Chondrocyte (in vitro differentiated cells): Measurements from ENCODE around the gene LRMDA. TPM values are rescaled to one million over a fixed set of nuclear protein-coding genes. Genes with fewer than 3 reads are reported as not detected.

ENCODE experiments used
- DNase-seq: peaks from one replicate; pipeline ENCODE4 v3.0.0; 2021; ENCODE audit warnings: mixed read lengths, low spot score
- H3K27ac Mint-ChIP-seq: one replicate; pipeline ENCODE4 v1.8.0; 2021; ENCODE audit warnings: mild to moderate bottlenecking, moderate library complexity, mixed read lengths; ENCODE audit not compliant: unreplicated experiment
- H3K27me3 Mint-ChIP-seq: 2 replicates; pipeline ENCODE4 v1.8.0; 2021; ENCODE audit warnings: low read depth, mixed read lengths
- H3K36me3 Mint-ChIP-seq: 2 replicates; pipeline ENCODE4 v1.8.0; 2021; ENCODE audit warnings: low read depth, mixed read lengths
- H3K4me1 Mint-ChIP-seq: 2 replicates; pipeline ENCODE4 v1.8.0; 2021; ENCODE audit warnings: low read depth, mild to moderate bottlenecking, mixed read lengths
- H3K4me3 Mint-ChIP-seq: one replicate; pipeline ENCODE4 v1.8.0; 2021; ENCODE audit warnings: mild to moderate bottlenecking, moderate library complexity, mixed read lengths; ENCODE audit not compliant: unreplicated experiment
- H3K9me3 Mint-ChIP-seq: 2 replicates; pipeline ENCODE4 v1.8.0; 2021; ENCODE audit warnings: low read depth, mixed read lengths
- total RNA-seq: library from RNA; stranded (reverse); gene quantifications from 3 replicates; pipeline ENCODE4 v1.2.1, GENCODE V29; 2021
- TF ChIP-seq, protein P1 (sequence below): fragments of 200-600 bp; sonication (generic); IDR thresholded peaks from 2 replicates; pipeline ENCODE4 v1.5.0; 2021; ENCODE audit warnings: antibody characterized with exemption, mild to moderate bottlenecking, moderate library complexity

Gene LRMDA
- total RNA-seq, 1 donor from 2014 or later: 2.8 TPM

GRCh38 chr10:75612904-75613684, 181.7 kb downstream of the LRMDA start:
- DNase-seq: no peak
- Mint-ChIP-seq H3K36me3 (no peaks in the 10 kb centered on the region), H3K9me3 (no peaks in the 10 kb centered on the region), H3K4me3 (no peak overlapping the region), H3K4me1 (peaks cover 11% of the 10 kb centered on the region), H3K27ac (no peak overlapping the region), H3K27me3 (peaks cover 17% of the 10 kb centered on the region)
- TF ChIP-seq, protein P1, sequence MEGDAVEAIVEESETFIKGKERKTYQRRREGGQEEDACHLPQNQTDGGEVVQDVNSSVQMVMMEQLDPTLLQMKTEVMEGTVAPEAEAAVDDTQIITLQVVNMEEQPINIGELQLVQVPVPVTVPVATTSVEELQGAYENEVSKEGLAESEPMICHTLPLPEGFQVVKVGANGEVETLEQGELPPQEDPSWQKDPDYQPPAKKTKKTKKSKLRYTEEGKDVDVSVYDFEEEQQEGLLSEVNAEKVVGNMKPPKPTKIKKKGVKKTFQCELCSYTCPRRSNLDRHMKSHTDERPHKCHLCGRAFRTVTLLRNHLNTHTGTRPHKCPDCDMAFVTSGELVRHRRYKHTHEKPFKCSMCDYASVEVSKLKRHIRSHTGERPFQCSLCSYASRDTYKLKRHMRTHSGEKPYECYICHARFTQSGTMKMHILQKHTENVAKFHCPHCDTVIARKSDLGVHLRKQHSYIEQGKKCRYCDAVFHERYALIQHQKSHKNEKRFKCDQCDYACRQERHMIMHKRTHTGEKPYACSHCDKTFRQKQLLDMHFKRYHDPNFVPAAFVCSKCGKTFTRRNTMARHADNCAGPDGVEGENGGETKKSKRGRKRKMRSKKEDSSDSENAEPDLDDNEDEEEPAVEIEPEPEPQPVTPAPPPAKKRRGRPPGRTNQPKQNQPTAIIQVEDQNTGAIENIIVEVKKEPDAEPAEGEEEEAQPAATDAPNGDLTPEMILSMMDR: no peak

DNA sequence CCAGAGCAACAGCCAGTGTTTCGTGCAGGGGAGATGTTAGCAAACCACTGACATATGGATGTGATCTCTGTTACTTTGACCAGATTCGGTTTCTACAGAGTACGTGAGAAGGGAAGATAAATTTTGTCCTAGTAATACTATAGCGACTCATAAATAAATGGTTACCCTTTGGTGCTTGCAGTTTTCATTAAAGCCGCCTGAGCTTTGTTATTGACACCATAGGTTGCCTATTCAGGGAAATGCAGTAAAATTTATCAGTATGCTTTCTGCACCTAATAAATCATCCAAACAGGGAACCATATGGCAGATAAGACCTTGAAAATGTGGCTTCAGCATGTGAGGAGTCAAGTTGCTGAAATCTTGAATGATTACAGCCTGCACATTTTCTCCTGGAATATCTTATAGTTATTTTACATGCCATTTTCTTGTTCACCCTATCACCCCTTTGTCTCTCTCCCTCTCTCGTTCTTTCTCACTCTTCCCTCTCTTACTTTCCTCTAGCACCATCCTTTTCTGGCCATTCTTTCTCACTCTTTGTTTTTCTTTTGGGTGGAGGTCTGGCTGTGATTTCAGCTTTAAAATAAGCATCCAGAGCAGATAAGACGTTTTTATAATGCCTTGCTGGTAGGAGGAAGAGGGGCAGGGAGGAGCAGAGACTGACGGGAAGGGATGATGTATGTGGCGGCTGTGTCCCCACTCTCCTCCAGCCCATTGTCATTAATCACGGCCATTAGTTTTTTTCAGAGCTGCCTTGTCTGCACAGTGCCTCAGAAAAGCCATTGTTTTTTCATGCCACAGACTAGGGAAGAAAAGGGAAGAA, 182.5 kb downstream of the LRMDA start:
- peaks cover 17% of the 10 kb centered on the region for H3K27me3 Mint-ChIP-seq
- H3K36me3 Mint-ChIP-seq: no peaks in the 10 kb centered on the region
- no peak overlapping the region for H3K27ac Mint-ChIP-seq
- H3K4me1 Mint-ChIP-seq: peaks cover 11% of the 10 kb centered on the region
- no peaks in the 10 kb centered on the region for H3K9me3 Mint-ChIP-seq
- H3K4me3 Mint-ChIP-seq: peak overlapping the region; percentile 4
- TF ChIP-seq, protein P1: no peak
- no peak for DNase-seq

DNA sequence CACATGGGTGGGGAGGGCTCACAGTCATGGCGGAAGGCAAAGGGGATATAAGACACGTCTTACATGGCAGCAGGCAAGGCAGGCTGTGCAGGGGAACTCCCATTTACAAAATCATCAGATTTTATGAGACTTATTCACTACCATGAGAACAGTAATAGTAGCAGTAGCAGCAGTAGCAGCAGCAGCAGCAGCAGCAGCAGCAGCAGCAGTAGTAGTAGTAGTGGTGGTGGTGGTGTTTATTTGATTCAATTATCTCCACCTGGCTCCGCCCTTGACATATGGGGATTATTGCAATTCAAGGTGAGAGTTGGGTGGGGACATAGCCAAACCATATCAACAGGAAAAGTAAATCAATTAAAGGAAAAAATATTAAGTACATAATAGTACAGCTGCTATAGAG, 184.7 kb downstream of the LRMDA start:
- DNase-seq: no peak
- Mint-ChIP-seq H3K27ac (no peak overlapping the region), H3K4me1 (peaks cover 11% of the 10 kb centered on the region), H3K36me3 (no peaks in the 10 kb centered on the region), H3K9me3 (no peaks in the 10 kb centered on the region), H3K4me3 (no peak overlapping the region), H3K27me3 (peaks cover 19% of the 10 kb centered on the region)
- TF ChIP-seq, protein P1: no peak

DNA sequence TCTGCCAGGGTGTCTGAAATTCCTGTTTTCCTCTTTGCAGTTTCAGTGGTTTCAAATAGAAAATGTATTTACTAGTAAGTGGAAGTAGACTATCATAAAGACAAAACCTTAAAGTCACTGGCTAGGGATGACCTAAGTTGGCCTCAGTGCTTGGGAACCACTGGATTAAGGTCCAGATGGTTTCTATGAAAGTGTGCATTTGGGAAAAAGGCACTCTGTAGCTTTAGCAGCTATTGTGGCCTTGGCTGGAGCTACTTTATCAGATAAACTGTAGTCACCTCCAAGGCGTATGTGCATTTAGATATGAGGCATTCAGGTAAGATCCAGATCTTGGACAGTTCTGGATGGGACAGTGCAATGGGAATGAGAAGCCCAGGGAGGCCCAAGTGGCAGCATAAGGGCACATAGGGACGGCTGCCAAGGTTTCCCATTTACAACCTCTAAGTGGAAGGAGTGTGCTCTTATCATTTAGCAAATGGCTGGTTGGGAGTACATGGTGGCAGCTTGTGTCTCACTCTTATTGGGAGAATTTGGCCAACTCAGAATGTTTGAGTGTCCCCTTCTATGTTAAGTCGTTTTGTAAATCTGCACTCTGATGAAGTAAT, 185.6 kb downstream of the LRMDA start:
- TF ChIP-seq, protein P1: no peak
- Mint-ChIP-seq H3K27me3 (peaks cover 25% of the 10 kb centered on the region), H3K36me3 (no peaks in the 10 kb centered on the region), H3K4me3 (no peak overlapping the region), H3K4me1 (peaks cover 11% of the 10 kb centered on the region), H3K9me3 (no peaks in the 10 kb centered on the region), H3K27ac (no peak overlapping the region)
- DNase-seq: no peak

DNA sequence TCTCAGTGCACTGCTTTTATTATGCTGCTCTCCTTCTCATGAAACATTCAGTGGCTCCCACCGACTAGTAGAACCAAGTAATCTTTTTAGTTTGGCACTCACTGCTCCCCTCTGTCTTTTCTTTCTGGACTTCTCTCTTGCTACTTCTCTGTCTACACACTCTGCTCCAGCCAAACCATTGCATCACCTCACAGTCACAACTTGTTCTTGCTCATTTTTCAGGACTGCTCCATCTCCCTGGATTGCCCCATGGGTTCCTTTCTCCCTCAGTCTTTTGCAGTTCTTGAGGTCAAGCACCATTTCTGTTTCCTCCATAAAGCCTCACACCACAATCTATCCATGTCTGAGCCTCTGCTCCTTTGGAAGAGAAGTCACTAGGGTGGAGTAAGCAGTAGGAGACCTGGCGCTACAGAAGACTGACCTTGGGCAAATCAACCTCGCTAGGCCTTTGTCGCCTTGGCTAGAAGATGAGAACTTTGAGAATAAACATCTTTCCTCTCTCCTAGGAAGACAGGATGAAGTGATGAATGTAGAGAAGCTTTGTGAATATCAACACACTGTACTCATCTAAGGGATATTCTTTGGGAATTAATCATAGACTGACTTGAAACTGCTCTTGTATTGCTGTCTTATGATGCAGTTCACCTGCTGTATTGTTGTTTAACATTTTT, 186.2 kb downstream of the LRMDA start:
- TF ChIP-seq, protein P1: no peak
- Mint-ChIP-seq H3K27ac (no peak overlapping the region), H3K36me3 (no peaks in the 10 kb centered on the region), H3K4me3 (no peak overlapping the region), H3K9me3 (no peaks in the 10 kb centered on the region), H3K4me1 (peaks cover 11% of the 10 kb centered on the region), H3K27me3 (peaks cover 30% of the 10 kb centered on the region)
- no peak for DNase-seq
